ENCODE measurements around the gene MAPKAP1. TPM values are rescaled to one million over a fixed set of nuclear protein-coding genes. Genes with fewer than 3 reads are reported as not detected.
A peak's percentile ranks its signal among the peaks of the same experiment; 100 is the strongest.

The MAPKAP1 gene
- total RNA-seq, 2 donors from 2014 or later: 62.1 to 78.9 TPM

- Histone ChIP-seq H3K9me3 (no peaks in the 10 kb centered on the region), H3K36me3 (no peaks in the 10 kb centered on the region), H3K27me3 (no peaks in the 10 kb centered on the region), H3K4me1 (peaks cover 0 to 25% of the 10 kb centered on the region in 2 donors), H3K4me3 (no peak overlapping the region), H3K27ac (no peak overlapping the region)
- TF ChIP-seq CTCF (IDR thresholded peaks at IDR 0.05): no peak
- DNase-seq (ENCODE audit: low spot score): no peak
These were observed 230.4 kb downstream of the MAPKAP1 start for GRCh38 chr9:125476645-125477044.

- Histone ChIP-seq H3K9me3 (no peaks in the 10 kb centered on the region), H3K27ac (no peak overlapping the region), H3K4me3 (no peak overlapping the region), H3K36me3 (no peaks in the 10 kb centered on the region), H3K27me3 (no peaks in the 10 kb centered on the region), H3K4me1 (peaks cover 0 to 25% of the 10 kb centered on the region in 2 donors)
- no peak for TF ChIP-seq CTCF (IDR thresholded peaks at IDR 0.05)
- DNase-seq (ENCODE audit: low spot score): no peak
These were observed 231.6 kb downstream of the MAPKAP1 start for GRCh38 chr9:125475385-125475784.

GRCh38 chr9:125472926-125473701 lies 233.9 kb downstream of the MAPKAP1 start:
- H3K36me3 ChIP-seq: no peaks in the 10 kb centered on the region
- no peak for DNase-seq (ENCODE audit: low spot score)
- peak overlapping the region in 1 of 2 donors; percentile 23 for H3K4me3 ChIP-seq
- no peaks in the 10 kb centered on the region for H3K9me3 ChIP-seq
- TF ChIP-seq CTCF (IDR thresholded peaks at IDR 0.05): no peak
- H3K4me1 ChIP-seq: peaks cover 0 to 32% of the 10 kb centered on the region in 2 donors
- peak overlapping the region; percentile 69 to 73 for H3K27ac ChIP-seq
- no peaks in the 10 kb centered on the region for H3K27me3 ChIP-seq

GRCh38 chr9:125472562-125472925 lies 234.5 kb downstream of the MAPKAP1 start:
- H3K4me1 ChIP-seq: peaks cover 0 to 35% of the 10 kb centered on the region in 2 donors
- TF ChIP-seq CTCF (IDR thresholded peaks at IDR 0.05): no peak
- no peaks in the 10 kb centered on the region for H3K9me3 ChIP-seq
- H3K4me3 ChIP-seq: no peak overlapping the region
- H3K27ac ChIP-seq: no peak overlapping the region
- no peak for DNase-seq (ENCODE audit: low spot score)
- no peaks in the 10 kb centered on the region for H3K27me3 ChIP-seq
- H3K36me3 ChIP-seq: no peaks in the 10 kb centered on the region

GRCh38 chr9:125470767-125471580 lies 236.0 kb downstream of the MAPKAP1 start:
- Histone ChIP-seq H3K36me3 (no peaks in the 10 kb centered on the region), H3K4me3 (no peak overlapping the region), H3K27ac (no peak overlapping the region), H3K27me3 (no peaks in the 10 kb centered on the region), H3K4me1 (peaks cover 0 to 42% of the 10 kb centered on the region in 2 donors), H3K9me3 (no peaks in the 10 kb centered on the region)
- TF ChIP-seq CTCF (IDR thresholded peaks at IDR 0.05): no peak
- no peak for DNase-seq (ENCODE audit: low spot score)

All from right atrium auricular region (tissue), 2 donors.